NT2/D1 (cell line): Measurements from ENCODE around the gene TRAPPC5.

Experiments
- SUZ12 ChIP-seq: IDR thresholded peaks from 2 replicates; pipeline ENCODE4 v1.6.1; 2011; ENCODE audit not compliant: insufficient read length, insufficient read depth; ENCODE audit errors: extremely low read depth
- YY1 ChIP-seq: IDR thresholded peaks from 2 replicates; pipeline ENCODE4 v1.6.1; 2011; ENCODE audit not compliant: insufficient read length, insufficient read depth
- ZNF274 ChIP-seq: IDR thresholded peaks from 2 replicates; pipeline ENCODE4 v1.6.1; 2011; ENCODE audit warnings: mild to moderate bottlenecking, low read depth, low read length

- TF ChIP-seq YY1, result no peak
- no peak for TF ChIP-seq ZNF274
- TF ChIP-seq SUZ12, result no peak
Measured at GRCh38 chr19:7731218-7731595, 50.6 kb downstream of the TRAPPC5 start.
